Thyroid gland (tissue), 4 donors: ENCODE data around the gene RAB38.

Source experiments
- POLR2A ChIP-seq, 2 donors: fragments of 450-650 bp; IDR thresholded peaks; one replicate each; pipeline ENCODE4 v1.6.1; 2017; ENCODE audit warnings: antibody characterized with exemption in 2 of 2, mild to moderate bottlenecking in 2 of 2, moderate library complexity in 1 of 2
- TF ChIP-seq, protein P1 (sequence below), 6 experiments: fragments of 200-600 bp in 3 of 6; fragments of 450-650 bp in 3 of 6; sonication (generic) in 3 of 6; IDR thresholded peaks; one replicate each; pipeline ENCODE4 v1.5.1; 2016 to 2019; ENCODE audit warnings: antibody characterized with exemption in 6 of 6, mild to moderate bottlenecking in 2 of 6, inconsistent platforms in 1 of 6, moderate library complexity in 1 of 6

DNA sequence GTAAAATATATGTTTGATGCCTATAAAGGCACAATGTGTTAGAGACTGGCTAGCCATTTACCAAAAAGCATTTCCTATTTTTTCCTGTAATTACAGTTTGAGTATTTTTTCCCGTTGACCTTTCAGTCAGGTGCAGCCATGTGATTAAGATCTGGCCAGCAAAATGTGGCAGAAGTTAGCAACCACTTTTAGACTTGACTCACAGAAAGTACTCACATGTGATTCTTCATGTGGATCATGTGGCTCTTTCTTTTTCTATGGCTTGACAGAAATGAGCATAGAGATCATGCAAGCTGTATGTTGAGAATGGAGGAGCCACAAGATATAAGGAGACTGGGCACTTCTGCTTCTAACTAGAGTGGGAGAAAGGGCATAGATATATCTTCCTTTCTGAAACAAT is 27.3 kb upstream of the RAB38 start:
- TF ChIP-seq, protein P1, sequence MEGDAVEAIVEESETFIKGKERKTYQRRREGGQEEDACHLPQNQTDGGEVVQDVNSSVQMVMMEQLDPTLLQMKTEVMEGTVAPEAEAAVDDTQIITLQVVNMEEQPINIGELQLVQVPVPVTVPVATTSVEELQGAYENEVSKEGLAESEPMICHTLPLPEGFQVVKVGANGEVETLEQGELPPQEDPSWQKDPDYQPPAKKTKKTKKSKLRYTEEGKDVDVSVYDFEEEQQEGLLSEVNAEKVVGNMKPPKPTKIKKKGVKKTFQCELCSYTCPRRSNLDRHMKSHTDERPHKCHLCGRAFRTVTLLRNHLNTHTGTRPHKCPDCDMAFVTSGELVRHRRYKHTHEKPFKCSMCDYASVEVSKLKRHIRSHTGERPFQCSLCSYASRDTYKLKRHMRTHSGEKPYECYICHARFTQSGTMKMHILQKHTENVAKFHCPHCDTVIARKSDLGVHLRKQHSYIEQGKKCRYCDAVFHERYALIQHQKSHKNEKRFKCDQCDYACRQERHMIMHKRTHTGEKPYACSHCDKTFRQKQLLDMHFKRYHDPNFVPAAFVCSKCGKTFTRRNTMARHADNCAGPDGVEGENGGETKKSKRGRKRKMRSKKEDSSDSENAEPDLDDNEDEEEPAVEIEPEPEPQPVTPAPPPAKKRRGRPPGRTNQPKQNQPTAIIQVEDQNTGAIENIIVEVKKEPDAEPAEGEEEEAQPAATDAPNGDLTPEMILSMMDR (IDR thresholded peaks at IDR 0.05) = no peak
- no peak for TF ChIP-seq POLR2A (IDR thresholded peaks at IDR 0.05)
